AG10803 (cell line): ENCODE results near the gene MUCL1.
"Not testable (repeated sequence)": the region's sequence is repeated elsewhere in the genome, so short reads cannot be mapped to it uniquely, and the experiment has no call there.

Source experiments
- DNase-seq: peaks from one replicate; pipeline ENCODE4 v3.0.0; 2010; ENCODE audit warnings: low read depth
- H3K4me3 ChIP-seq: 2 replicates; pipeline ENCODE4 v1.5.1; 2011; ENCODE audit warnings: mild to moderate bottlenecking, low read length, control low read depth
- CTCF ChIP-seq: conservative IDR thresholded peaks from 2 replicates; pipeline ENCODE4 v1.5.1; 2011; ENCODE audit warnings: mild to moderate bottlenecking, low read length, control low read depth, inconsistent platforms

Gene MUCL1

GRCh38 chr12:54870048-54870447 lies 15.7 kb downstream of the MUCL1 start:
- no peak for TF ChIP-seq CTCF
- no peak for DNase-seq
- no peak overlapping the region for H3K4me3 ChIP-seq

- no peak overlapping the region for H3K4me3 ChIP-seq
- no peak for TF ChIP-seq CTCF
- DNase-seq, result no peak
Observed at GRCh38 chr12:54870617-54871016, 16.3 kb downstream of the MUCL1 start.

GRCh38 chr12:54879150-54879549 lies 24.8 kb downstream of the MUCL1 start:
- TF ChIP-seq CTCF, result no peak
- H3K4me3 ChIP-seq, result no peak overlapping the region
- peak; percentile 42 for DNase-seq

GRCh38 chr12:54879579-54879978 lies 25.3 kb downstream of the MUCL1 start:
- H3K4me3 ChIP-seq, result no peak overlapping the region
- TF ChIP-seq CTCF, result no peak
- no peak for DNase-seq

DNA sequence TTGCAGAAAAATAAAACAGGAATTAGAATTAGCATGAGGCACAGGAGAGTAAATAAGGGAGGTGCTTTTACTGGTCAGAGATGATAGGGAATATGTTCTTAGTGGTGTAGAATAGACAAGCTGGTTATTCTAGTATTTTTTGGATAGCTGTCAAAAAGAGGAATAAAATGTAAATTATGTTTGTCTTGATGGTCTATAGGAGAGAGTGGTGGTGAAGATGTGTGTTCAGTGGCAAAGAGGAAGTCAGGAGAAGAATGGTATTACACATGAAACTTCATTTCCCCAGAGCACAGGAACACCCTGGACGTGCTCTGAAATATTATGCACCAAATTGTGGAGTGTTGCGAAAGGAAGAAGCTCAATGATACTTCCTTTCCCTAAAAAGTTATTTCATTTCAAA lies 27.8 kb downstream of the MUCL1 start:
- no peak for TF ChIP-seq CTCF
- no peak for DNase-seq
- no peak overlapping the region for H3K4me3 ChIP-seq

DNA sequence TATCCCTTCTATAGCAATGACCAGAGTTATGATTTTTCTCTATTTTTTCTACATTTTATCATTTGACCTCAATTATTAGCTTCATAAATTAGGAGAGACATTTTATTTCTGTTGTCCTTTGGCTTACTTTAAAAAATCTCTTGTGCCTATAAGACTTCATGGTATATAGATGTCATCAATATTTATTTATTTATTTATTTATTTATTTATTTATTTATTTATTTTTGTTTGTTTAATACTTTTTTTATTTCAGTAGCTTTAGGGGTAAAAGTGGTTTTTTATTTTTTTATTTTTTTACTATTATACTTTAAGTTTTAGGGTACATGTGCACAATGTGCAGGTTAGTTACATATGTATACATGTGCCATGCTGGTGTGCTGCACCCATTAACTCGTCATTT lies 28.3 kb downstream of the MUCL1 start:
- H3K4me3 ChIP-seq, DNase-seq: not testable (repeated sequence)

GRCh38 chr12:54888428-54888827 lies 34.1 kb downstream of the MUCL1 start:
- H3K4me3 ChIP-seq, DNase-seq: not testable (repeated sequence)

DNA sequence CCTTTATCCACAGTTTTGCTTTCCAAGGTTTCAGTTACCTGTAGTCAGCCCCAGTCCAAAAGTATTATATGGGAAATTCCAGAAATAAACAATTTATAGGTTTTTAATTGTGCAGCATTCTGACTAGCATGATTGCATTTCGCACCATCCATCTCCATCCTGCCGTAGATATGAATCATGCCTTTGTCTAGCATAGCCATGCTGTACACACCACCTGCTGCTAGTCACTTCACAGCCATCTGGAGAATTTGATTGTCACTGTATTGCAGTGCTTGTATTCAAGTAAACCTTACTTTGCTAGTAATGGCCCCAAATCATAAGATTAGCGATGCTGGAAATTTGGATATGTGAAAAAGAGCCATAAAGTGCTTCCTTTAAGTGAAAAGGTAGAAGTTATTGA lies 36.0 kb downstream of the MUCL1 start:
- H3K4me3 ChIP-seq, result no peak overlapping the region
- DNase-seq, result no peak
- TF ChIP-seq CTCF, result no peak
